Suprapubic skin (tissue), 3 donors: Measurements from ENCODE around the gene CCNB1.
"Not testable (repeated sequence)": the region's sequence is repeated elsewhere in the genome, so short reads cannot be mapped to it uniquely, and the experiment has no call there.

Experiments
- POLR2A ChIP-seq, 2 donors: fragments of 450-650 bp; IDR thresholded peaks; one replicate each; pipeline ENCODE4 v1.6.1; 2017; ENCODE audit warnings: antibody characterized with exemption in 2 of 2, mild to moderate bottlenecking in 2 of 2, moderate library complexity in 2 of 2
- TF ChIP-seq, protein P1 (sequence below), 2 donors: fragments of 200-600 bp in 1 of 2; fragments of 450-650 bp in 1 of 2; sonication (generic) in 1 of 2; IDR thresholded peaks; one replicate each; pipeline ENCODE4 v1.5.1; 2016 to 2019; ENCODE audit warnings: antibody characterized with exemption in 2 of 2, mild to moderate bottlenecking in 1 of 2, moderate library complexity in 1 of 2

DNA sequence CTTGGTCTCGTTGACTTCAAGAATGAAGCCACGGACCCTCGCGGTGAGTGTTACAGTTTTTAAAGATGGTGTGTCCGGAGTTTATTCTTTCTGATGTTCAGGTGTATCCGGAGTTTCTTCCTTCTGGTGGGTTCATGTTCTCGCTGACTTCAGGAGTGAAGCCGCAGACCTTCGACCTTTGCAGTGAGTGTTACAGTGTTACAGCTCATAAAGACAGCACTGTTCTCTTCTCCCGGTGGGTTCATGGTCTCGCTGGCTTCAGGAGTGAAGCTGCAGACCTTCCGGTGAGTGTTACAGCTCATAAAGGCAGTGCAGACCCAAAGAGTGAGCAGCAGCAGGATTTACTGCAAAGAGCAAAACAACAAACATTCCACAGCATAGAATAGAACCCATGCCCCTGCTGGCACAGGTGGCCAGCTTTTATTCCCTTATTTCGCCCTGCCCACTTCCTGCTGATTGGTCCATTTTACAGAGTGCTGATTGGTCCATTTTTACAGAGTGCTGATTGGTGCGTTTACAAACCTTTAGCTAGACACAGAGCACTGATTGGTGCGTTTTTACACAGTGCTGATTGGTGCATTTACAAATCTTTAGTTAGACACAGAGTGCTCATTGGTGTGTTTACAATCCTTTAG lies 14.8 kb downstream of the CCNB1 start:
- TF ChIP-seq, protein P1, sequence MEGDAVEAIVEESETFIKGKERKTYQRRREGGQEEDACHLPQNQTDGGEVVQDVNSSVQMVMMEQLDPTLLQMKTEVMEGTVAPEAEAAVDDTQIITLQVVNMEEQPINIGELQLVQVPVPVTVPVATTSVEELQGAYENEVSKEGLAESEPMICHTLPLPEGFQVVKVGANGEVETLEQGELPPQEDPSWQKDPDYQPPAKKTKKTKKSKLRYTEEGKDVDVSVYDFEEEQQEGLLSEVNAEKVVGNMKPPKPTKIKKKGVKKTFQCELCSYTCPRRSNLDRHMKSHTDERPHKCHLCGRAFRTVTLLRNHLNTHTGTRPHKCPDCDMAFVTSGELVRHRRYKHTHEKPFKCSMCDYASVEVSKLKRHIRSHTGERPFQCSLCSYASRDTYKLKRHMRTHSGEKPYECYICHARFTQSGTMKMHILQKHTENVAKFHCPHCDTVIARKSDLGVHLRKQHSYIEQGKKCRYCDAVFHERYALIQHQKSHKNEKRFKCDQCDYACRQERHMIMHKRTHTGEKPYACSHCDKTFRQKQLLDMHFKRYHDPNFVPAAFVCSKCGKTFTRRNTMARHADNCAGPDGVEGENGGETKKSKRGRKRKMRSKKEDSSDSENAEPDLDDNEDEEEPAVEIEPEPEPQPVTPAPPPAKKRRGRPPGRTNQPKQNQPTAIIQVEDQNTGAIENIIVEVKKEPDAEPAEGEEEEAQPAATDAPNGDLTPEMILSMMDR (IDR thresholded peaks at IDR 0.05) = not testable (repeated sequence)
- not testable (repeated sequence) for TF ChIP-seq POLR2A (IDR thresholded peaks at IDR 0.05)
